Measurements from ENCODE around the gene ARHGEF40. TPM values are rescaled to one million over a fixed set of nuclear protein-coding genes. Genes with fewer than 3 reads are reported as not detected.

The ARHGEF40 gene
- total and polyA plus RNA-seq, 2 donors (not counting 1 experiment from before 2014, with no cell fraction given), result 1.0 to 1.7 TPM

DNA sequence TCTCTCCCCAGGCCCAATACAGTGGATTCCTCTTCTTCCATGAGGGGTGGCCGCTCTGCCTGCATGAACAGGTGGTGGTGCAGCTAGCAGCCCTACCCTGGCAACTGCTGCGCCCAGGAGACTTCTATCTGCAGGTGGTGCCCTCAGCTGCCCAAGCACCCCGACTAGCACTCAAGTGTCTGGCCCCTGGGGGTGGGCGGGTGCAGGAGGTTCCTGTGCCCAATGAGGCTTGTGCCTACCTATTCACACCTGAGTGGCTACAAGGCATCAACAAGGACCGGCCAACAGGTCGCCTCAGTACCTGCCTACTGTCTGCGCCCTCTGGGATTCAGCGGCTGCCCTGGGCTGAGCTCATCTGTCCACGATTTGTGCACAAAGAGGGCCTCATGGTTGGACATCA lies 3.8 kb downstream of the ARHGEF40 start:
- ChIA-PET CTCF (interaction anchor here (0.6 to 6.2 kb wide), 3 partner anchors 17 to 174 kb away, joined by 3 to 133 read pairs (median 91); no protein-coding TSS in a partner anchor), POLR2A (no interaction called here)
- peaks cover 39% of the 10 kb centered on the region for H3K4me1 Mint-ChIP-seq
- intact Hi-C loops (cut with micrococcal nuclease), result no loop called here
- H3K9me3 Mint-ChIP-seq (ENCODE audit: insufficient read depth), result no peaks in the 10 kb centered on the region
- no peak overlapping the region for H3K4me2 ChIP-seq (replicated peaks; ENCODE audit: low read depth, low read length, poor library complexity, severe bottlenecking)
- H4K20me1 ChIP-seq (ENCODE audit: control insufficient read depth, insufficient read depth, low read length, poor library complexity, severe bottlenecking), result no peaks in the 10 kb centered on the region
- peaks cover 0 to 41% (median 11%) of the 10 kb centered on the region in 4 experiments for H3K27me3 ChIP-seq (replicated peaks in 1 of 4; ENCODE audit: control extremely low read depth in 1 of 4, control insufficient read depth in 3 of 4, insufficient read depth in 4 of 4, low read length in 3 of 4)
- no peak overlapping the region for H3K27ac ChIP-seq (ENCODE audit: low read length in 2 of 2)
- ATAC-seq (ENCODE audit: low read depth) (no peak), DNase-seq (no peak)
- H3K4me3 ChIP-seq (ENCODE audit: control extremely low read depth in 1 of 5, extremely low read depth in 1 of 5, insufficient read depth in 1 of 5, low read depth in 2 of 5, low read length in 4 of 5), result no peak overlapping the region
- H3K27me3 Mint-ChIP-seq, result peaks cover 13% of the 10 kb centered on the region
- 86% methylated on average over 9 of the region's 9 CpGs for WGBS (ENCODE audit: insufficient coverage)
- H3K4me3 Mint-ChIP-seq, result no peak overlapping the region
- H3K9ac ChIP-seq (ENCODE audit: low read length), result no peak overlapping the region
- H3K27ac Mint-ChIP-seq, result no peak overlapping the region
- H3K9me3 ChIP-seq (ENCODE audit: control extremely low read depth in 1 of 3, control insufficient read depth in 2 of 3, insufficient read depth in 1 of 3, low read length in 2 of 3), result peaks cover 0 to 9% (median 0%) of the 10 kb centered on the region in 3 donors
- peaks cover 29 to 33% of the 10 kb centered on the region in 2 donors for H3K4me1 ChIP-seq (ENCODE audit: control insufficient read depth in 2 of 2, insufficient read depth in 2 of 2, low read length in 2 of 2)
- no peak for TF ChIP-seq EZH2 (IDR thresholded peaks at IDR 0.05; ENCODE audit: borderline replicate concordance, insufficient read depth, low read depth, low read length, poor library complexity, severe bottlenecking)
- TF ChIP-seq, protein P1, sequence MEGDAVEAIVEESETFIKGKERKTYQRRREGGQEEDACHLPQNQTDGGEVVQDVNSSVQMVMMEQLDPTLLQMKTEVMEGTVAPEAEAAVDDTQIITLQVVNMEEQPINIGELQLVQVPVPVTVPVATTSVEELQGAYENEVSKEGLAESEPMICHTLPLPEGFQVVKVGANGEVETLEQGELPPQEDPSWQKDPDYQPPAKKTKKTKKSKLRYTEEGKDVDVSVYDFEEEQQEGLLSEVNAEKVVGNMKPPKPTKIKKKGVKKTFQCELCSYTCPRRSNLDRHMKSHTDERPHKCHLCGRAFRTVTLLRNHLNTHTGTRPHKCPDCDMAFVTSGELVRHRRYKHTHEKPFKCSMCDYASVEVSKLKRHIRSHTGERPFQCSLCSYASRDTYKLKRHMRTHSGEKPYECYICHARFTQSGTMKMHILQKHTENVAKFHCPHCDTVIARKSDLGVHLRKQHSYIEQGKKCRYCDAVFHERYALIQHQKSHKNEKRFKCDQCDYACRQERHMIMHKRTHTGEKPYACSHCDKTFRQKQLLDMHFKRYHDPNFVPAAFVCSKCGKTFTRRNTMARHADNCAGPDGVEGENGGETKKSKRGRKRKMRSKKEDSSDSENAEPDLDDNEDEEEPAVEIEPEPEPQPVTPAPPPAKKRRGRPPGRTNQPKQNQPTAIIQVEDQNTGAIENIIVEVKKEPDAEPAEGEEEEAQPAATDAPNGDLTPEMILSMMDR (IDR thresholded peaks at IDR 0.05), result no peak
- H3K79me2 ChIP-seq (ENCODE audit: control insufficient read depth, insufficient read depth, low read length), result no peaks in the 10 kb centered on the region
- no peaks in the 10 kb centered on the region for H3K36me3 ChIP-seq (replicated peaks in 1 of 2; ENCODE audit: control extremely low read depth in 1 of 2, control insufficient read depth in 1 of 2, extremely low read depth in 1 of 2, insufficient read depth in 2 of 2, low read length in 1 of 2)
- no peak overlapping the region for H2AFZ ChIP-seq (ENCODE audit: insufficient read depth, low read depth, low read length, poor library complexity, severe bottlenecking)

DNA sequence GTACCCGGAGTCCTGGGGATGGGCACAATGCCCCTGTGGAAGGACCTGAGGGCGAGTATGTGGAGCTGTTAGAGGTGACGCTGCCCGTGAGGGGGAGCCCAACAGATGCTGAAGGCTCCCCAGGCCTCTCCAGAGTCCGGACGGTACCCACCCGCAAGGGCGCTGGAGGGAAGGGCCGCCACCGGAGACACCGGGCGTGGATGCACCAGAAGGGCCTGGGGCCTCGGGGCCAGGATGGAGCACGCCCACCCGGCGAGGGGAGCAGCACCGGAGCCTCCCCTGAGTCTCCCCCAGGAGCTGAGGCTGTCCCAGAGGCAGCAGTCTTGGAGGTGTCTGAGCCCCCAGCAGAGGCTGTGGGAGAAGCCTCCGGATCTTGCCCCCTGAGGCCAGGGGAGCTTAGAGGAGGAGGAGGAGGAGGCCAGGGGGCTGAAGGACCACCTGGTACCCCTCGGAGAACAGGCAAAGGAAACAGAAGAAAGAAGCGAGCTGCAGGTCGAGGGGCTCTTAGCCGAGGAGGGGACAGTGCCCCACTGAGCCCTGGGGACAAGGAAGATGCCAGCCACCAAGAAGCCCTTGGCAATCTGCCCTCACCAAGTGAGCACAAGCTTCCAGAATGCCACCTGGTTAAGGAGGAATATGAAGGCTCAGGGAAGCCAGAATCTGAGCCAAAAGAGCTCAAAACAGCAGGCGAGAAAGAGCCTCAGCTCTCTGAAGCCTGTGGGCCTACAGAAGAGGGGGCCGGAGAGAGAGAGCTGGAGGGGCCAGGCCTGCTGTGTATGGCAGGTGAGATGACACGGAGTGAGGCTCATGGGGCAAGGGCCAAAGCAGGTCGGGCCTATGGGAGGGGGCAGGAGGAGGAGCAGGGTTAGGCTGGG lies 4.5 kb downstream of the ARHGEF40 start:
- Histone ChIP-seq H2AFZ (ENCODE audit: insufficient read depth, low read depth, low read length, poor library complexity, severe bottlenecking) (no peak overlapping the region), H4K20me1 (ENCODE audit: control insufficient read depth, insufficient read depth, low read length, poor library complexity, severe bottlenecking) (no peaks in the 10 kb centered on the region), H3K27me3 (replicated peaks in 1 of 4; ENCODE audit: control extremely low read depth in 1 of 4, control insufficient read depth in 3 of 4, insufficient read depth in 4 of 4, low read length in 3 of 4) (peaks cover 0 to 34% (median 8%) of the 10 kb centered on the region in 4 experiments), H3K4me1 (ENCODE audit: control insufficient read depth in 2 of 2, insufficient read depth in 2 of 2, low read length in 2 of 2) (peaks cover 22 to 26% of the 10 kb centered on the region in 2 donors), H3K36me3 (replicated peaks in 1 of 2; ENCODE audit: control extremely low read depth in 1 of 2, control insufficient read depth in 1 of 2, extremely low read depth in 1 of 2, insufficient read depth in 2 of 2, low read length in 1 of 2) (no peaks in the 10 kb centered on the region), H3K27ac (ENCODE audit: low read length in 2 of 2) (no peak overlapping the region), H3K9ac (ENCODE audit: low read length) (no peak overlapping the region), H3K9me3 (ENCODE audit: control extremely low read depth in 1 of 3, control insufficient read depth in 2 of 3, insufficient read depth in 1 of 3, low read length in 2 of 3) (peaks cover 0 to 8% (median 0%) of the 10 kb centered on the region in 3 donors), H3K4me3 (ENCODE audit: control extremely low read depth in 1 of 5, extremely low read depth in 1 of 5, insufficient read depth in 1 of 5, low read depth in 2 of 5, low read length in 4 of 5) (no peak overlapping the region), H3K4me2 (replicated peaks; ENCODE audit: low read depth, low read length, poor library complexity, severe bottlenecking) (no peak overlapping the region), H3K79me2 (ENCODE audit: control insufficient read depth, insufficient read depth, low read length) (no peaks in the 10 kb centered on the region)
- intact Hi-C loops (cut with micrococcal nuclease), result no loop called here
- Mint-ChIP-seq H3K9me3 (ENCODE audit: insufficient read depth) (no peaks in the 10 kb centered on the region), H3K4me3 (no peak overlapping the region), H3K27ac (no peak overlapping the region), H3K4me1 (peaks cover 32% of the 10 kb centered on the region), H3K27me3 (peaks cover 10% of the 10 kb centered on the region)
- 94% methylated on average over 24 of the region's 26 CpGs for WGBS (ENCODE audit: insufficient coverage)
- ChIA-PET POLR2A (no interaction called here), CTCF (interaction anchor here (0.6 to 6.2 kb wide), 4 partner anchors 32 to 173 kb away, joined by 3 to 133 read pairs (median 4); no protein-coding TSS in a partner anchor)
- no peak for TF ChIP-seq EZH2 (IDR thresholded peaks at IDR 0.05; ENCODE audit: borderline replicate concordance, insufficient read depth, low read depth, low read length, poor library complexity, severe bottlenecking)
- TF ChIP-seq, protein P1 (IDR thresholded peaks at IDR 0.05), result no peak
- no peak for ATAC-seq (ENCODE audit: low read depth)
- no peak for DNase-seq

Measured in B cell (primary cell).